Measurements from ENCODE around the gene SIRPA.

GRCh38 chr20:1932971-1933370 lies 37.8 kb downstream of the SIRPA start:
- TF ChIP-seq POLR2A (IDR thresholded peaks at IDR 0.05; ENCODE audit: low read length) (no peak), GATA1 (IDR thresholded peaks at IDR 0.05; ENCODE audit: low read depth, low read length) (no peak)

Data from erythroblast (primary cell).